Measurements from ENCODE around the gene LMTK3. TPM values are rescaled to one million over a fixed set of nuclear protein-coding genes. Genes with fewer than 3 reads are reported as not detected.

Gene LMTK3
- polyA plus RNA-seq, 1 experiment, result 0.25 TPM

DNA sequence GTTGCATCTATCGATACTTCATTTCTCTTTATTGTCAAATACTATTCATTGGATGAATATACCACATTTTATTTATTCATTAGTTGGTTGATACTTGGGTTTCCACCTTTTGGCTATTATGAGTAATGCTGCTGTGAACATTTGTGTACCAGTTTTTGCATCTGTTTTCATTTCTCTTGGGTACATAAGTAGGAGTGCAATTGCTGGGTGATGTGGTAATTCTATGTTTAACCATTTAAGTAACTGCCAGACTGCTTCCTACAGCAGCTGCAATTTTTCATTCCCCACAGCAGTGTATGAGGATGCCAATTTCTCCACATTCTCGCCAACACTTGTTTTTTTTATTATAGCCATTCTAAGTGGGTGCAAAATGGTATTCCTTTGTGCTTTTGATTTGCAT lies 53.6 kb downstream of the LMTK3 start:
- CTCF ChIA-PET, result interaction anchor here (1.1 kb wide), 1 partner anchor 13 kb away, joined by 3 read pairs; no protein-coding TSS in a partner anchor
- TF ChIP-seq, protein P1, sequence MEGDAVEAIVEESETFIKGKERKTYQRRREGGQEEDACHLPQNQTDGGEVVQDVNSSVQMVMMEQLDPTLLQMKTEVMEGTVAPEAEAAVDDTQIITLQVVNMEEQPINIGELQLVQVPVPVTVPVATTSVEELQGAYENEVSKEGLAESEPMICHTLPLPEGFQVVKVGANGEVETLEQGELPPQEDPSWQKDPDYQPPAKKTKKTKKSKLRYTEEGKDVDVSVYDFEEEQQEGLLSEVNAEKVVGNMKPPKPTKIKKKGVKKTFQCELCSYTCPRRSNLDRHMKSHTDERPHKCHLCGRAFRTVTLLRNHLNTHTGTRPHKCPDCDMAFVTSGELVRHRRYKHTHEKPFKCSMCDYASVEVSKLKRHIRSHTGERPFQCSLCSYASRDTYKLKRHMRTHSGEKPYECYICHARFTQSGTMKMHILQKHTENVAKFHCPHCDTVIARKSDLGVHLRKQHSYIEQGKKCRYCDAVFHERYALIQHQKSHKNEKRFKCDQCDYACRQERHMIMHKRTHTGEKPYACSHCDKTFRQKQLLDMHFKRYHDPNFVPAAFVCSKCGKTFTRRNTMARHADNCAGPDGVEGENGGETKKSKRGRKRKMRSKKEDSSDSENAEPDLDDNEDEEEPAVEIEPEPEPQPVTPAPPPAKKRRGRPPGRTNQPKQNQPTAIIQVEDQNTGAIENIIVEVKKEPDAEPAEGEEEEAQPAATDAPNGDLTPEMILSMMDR (IDR thresholded peaks at IDR 0.05; ENCODE audit: low read depth, low read length), result no peak
- no peaks in the 10 kb centered on the region; the same call in 1 of the 2 replicates for H3K9me3 ChIP-seq (ENCODE audit: control insufficient read depth, insufficient read depth, low read length)
- DNase-seq (ENCODE audit: low read depth, low spot score), result no peak
- no peak overlapping the region for H3K4me3 ChIP-seq (ENCODE audit: low read depth, low read length)
- no peak overlapping the region for H3K27ac ChIP-seq (ENCODE audit: low read depth, low read length)
- no peaks in the 10 kb centered on the region for H3K27me3 ChIP-seq (ENCODE audit: control insufficient read depth, insufficient read depth, low read length)
- POLR2A ChIA-PET, result interaction anchor here (0.6 kb wide), 1 partner anchor 9 kb away, joined by 3 read pairs; no protein-coding TSS in a partner anchor

DNA sequence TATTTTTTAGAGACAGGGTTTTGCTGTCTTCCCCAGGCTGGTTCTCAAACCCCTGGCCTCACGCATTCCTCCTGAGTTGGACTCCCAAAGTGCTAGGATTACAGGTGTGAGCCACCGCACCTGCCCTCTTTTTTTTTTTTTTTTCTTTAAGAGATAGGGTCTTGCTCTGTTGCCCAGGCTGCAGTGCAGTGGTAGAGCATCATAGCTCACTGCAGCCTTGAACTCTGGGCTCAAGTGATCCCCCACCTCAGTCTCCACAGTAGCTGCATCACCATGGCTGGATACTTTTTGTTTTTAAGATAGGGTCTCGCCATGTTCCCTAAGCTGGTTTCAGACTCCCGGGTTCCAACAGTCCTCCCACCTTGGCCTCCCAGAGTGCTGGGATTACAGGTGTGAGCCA lies 54.8 kb downstream of the LMTK3 start:
- no peak overlapping the region for H3K4me3 ChIP-seq (ENCODE audit: low read depth, low read length)
- H3K9me3 ChIP-seq (ENCODE audit: control insufficient read depth, insufficient read depth, low read length), result no peaks in the 10 kb centered on the region; the same call in 1 of the 2 replicates
- DNase-seq (ENCODE audit: low read depth, low spot score), result no peak
- CTCF ChIA-PET, result interaction anchor here (0.8 kb wide), 1 partner anchor 132 kb away, joined by 3 read pairs; no protein-coding TSS in a partner anchor
- POLR2A ChIA-PET, result no interaction called here
- no peaks in the 10 kb centered on the region for H3K27me3 ChIP-seq (ENCODE audit: control insufficient read depth, insufficient read depth, low read length)
- no peak overlapping the region for H3K27ac ChIP-seq (ENCODE audit: low read depth, low read length)
- TF ChIP-seq, protein P1 (IDR thresholded peaks at IDR 0.05; ENCODE audit: low read depth, low read length), result no peak

DNA sequence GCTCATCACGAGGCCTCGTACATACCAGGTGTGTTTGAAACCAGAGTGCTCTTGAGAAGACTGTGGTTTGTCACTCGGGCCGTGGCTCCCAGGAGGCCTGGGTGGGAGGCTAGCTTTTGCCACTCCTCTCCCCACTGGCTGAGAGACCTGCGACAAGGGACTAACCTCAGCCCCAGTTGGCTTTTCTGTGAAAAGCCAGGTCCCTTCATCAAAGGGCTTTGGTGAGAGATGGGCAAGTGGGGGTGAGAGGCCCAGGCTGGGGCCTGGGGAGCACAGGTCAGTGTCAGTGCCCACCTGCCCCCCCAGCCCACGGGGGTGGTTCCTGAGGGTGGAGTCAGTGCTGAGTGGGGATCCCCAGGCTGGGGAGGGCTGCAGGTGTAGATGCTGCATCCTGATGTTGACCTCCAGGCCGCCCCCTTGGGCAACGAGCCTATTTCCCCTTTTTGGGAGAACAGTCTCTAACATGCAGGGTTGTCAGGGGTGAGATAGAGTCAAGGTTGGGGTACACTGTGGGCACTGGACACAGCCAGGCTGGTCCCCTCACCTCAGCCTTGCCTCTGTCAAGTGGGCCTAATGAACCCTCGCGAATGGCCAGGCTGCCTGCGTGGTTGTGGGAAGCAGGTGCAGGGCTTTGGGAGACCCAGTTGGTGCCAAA lies 55.6 kb downstream of the LMTK3 start:
- TF ChIP-seq, protein P1 (IDR thresholded peaks at IDR 0.05; ENCODE audit: low read depth, low read length), result no peak
- Histone ChIP-seq H3K4me3 (ENCODE audit: low read depth, low read length) (no peak overlapping the region), H3K27me3 (ENCODE audit: control insufficient read depth, insufficient read depth, low read length) (no peaks in the 10 kb centered on the region), H3K9me3 (ENCODE audit: control insufficient read depth, insufficient read depth, low read length) (no peaks in the 10 kb centered on the region), H3K27ac (ENCODE audit: low read depth, low read length) (no peak overlapping the region)
- DNase-seq (ENCODE audit: low read depth, low spot score), result no peak
- ChIA-PET CTCF (no interaction called here), POLR2A (no interaction called here)

DNA sequence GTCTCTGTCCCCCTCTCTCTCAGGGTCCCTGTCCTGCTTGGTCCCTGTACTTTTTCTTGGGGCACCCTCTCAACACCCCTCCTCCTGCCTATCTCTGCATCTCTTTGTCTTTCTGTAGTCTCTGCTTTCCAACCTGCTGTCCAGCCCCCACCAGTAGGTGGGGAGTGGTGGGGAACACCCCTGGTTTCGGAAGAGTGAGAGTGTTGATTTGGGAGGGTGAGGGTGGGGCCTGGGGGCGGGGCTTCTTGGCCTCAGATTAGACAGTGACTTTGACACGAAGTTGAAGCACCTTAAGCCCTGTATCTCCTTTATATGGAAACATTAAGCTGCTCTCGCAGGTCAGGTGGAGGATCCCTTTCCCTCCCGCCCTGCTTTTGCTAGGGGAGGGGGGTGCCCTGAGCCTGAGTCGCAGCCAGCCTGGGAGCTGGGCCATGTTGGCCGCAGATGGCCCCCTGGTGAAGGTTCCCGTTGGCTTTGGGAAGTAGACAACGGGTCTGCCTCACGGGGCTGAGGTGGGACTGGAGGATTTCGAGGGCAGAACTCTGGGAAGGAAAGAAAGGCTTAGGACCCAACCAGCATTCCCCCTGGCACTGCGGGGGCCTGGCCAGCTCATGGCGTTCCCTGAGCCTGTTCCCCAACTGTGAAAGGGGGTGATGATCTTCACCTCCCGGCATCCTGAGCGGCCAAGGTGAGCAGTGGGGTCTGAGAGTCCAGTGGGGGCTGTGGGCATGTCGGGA lies 56.3 kb downstream of the LMTK3 start, which contains the start of gene KCNJ14:
Gene KCNJ14 (plus strand): TSS at position 404 of the 737 bp plus-strand sequence. CDS start 6,151 bp downstream, outside the sequence.
- Histone ChIP-seq H3K4me3 (ENCODE audit: low read depth, low read length) (no peak within 1 kb of the TSS), H3K27me3 (ENCODE audit: control insufficient read depth, insufficient read depth, low read length) (no peaks in the 10 kb centered on the region), H3K9me3 (ENCODE audit: control insufficient read depth, insufficient read depth, low read length) (no peaks in the 10 kb centered on the region), H3K27ac (ENCODE audit: low read depth, low read length) (no peak within 1 kb of the TSS)
- no peak for DNase-seq (ENCODE audit: low read depth, low spot score)
- POLR2A ChIA-PET, result no interaction called here
- CTCF ChIA-PET, result no interaction called here
- TF ChIP-seq, protein P1 (IDR thresholded peaks at IDR 0.05; ENCODE audit: low read depth, low read length), result no peak

DNA sequence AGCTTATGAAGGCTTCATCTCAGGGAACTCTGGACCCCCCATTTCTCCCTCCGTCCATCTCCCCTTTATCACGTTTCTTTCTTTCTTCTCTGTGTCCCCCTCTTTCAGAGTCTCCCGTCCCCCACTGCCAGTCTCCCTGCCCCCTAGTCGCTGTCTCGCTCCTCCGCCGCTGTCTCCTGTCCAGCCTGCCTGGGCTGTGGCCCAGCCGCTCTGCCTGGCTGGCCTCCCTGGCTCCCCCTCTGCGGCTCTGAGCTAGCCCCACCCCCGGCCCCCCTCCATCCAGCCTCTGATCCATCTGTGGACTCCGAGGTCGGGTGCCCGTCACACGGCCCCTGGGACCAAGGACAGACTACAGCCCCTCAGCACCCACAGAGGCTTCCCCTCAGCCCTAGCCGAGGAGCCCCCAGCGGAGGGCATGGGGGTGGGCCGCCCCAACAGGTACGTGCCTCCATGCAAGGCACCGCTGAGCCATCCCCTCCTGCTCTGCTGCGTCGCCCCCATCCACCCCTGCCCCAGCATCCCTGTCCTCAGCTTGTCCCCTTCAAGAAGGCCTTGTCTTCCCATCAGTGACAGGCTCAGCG lies 57.4 kb downstream of the LMTK3 start:
- TF ChIP-seq, protein P1 (IDR thresholded peaks at IDR 0.05; ENCODE audit: low read depth, low read length), result no peak
- DNase-seq (ENCODE audit: low read depth, low spot score), result no peak
- CTCF ChIA-PET, result no interaction called here
- no peaks in the 10 kb centered on the region for H3K9me3 ChIP-seq (ENCODE audit: control insufficient read depth, insufficient read depth, low read length)
- no peaks in the 10 kb centered on the region for H3K27me3 ChIP-seq (ENCODE audit: control insufficient read depth, insufficient read depth, low read length)
- H3K4me3 ChIP-seq (ENCODE audit: low read depth, low read length), result no peak overlapping the region
- POLR2A ChIA-PET, result no interaction called here
- H3K27ac ChIP-seq (ENCODE audit: low read depth, low read length), result no peak overlapping the region
